HG03342 (cell line): ENCODE data around the gene SEC61G.

ENCODE experiments used
- ATAC-seq: cut with Tn5 transposase; IDR thresholded peaks from one replicate; pipeline ENCODE4 v1.9.1; 2021; ENCODE audit warnings: mild to moderate bottlenecking, moderate library complexity; ENCODE audit not compliant: unreplicated experiment

The SEC61G gene

DNA sequence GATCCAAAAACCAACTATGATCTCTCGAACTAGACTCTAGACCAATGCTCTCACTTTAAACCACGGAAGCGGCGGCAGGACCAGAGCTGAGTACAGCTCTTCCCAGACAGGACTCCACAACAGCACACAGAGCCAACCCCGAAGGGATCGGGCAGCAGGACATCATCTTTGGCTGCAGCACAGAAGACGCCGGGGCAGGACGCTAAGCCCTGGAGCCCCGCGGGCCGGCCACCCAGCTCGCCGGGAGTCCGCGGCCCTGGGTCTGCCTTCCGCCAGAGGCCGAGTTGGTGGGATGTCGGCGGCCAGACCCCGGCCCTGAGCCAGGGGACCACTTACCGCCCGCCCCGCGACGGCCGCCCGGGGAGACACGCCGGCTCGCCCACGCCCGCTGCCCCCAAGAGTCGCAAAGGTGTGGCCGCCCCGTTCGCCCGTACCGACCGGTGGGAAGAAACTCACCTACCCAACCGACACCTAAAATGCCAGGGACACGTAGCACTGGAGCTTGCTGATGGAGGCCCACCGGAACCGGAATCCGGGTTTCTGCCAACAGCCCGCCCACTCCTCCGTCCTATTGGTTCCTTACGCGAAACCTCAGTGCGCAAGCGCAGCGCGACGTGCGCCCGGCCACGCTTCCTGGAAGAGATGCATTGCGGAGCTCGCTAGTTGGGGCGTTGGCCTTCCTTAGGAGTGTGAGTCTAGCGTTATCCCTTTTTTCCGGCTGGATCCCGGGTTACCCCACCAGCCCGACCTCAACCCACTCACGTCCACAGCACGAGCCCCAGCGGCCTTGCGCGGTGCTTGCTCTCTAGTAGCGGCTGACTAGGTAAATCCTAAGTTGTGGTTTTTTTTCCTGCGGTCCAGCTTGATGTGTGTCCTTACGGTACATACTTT is at the start of gene SEC61G:
TSS of gene SEC61G (minus strand) at position 510 of the 891 bp plus-strand sequence. CDS start 1,623 bp downstream, outside the sequence.
- ATAC-seq, result peak; percentile 96

DNA sequence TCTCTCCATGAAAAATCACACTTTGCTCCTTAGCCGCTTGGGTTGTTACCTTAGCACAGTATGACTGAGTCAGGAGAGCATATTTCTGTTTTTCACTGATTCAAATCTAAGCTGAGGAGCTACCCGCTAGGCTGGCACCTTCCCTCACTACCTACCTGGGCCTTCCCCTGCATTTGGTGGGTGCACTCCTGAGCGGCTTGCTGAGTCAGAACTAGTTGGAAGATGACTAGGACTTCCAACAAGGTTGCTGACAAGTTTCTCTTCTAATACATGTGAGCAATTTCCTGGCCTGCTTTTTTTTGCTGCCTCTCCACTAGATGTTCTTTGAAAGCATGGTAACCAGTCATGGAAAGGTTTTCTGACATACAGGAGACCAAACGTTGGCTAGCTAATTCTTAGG is 43.8 kb upstream of the SEC61G start:
- ATAC-seq, result no peak

DNA sequence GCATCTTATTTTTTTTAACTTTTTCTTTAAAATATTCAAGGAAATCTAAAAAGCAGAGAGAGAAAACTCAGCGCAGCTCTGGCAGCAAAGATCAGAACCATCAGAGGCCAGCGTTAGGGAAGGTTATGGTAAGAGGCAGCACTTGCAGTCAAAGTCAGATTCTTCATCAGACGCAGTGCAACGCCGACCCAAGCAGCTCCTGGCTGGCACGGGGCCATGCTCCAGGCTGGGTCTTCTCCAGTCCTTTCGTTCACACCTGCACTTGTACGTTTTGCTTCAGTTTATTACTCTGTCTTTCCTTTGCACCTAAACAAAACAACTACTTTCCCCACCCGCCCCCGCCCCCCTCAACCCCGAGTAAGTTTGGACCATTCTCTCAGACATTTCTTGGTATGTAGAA is 43.1 kb upstream of the SEC61G start:
- no peak for ATAC-seq

DNA sequence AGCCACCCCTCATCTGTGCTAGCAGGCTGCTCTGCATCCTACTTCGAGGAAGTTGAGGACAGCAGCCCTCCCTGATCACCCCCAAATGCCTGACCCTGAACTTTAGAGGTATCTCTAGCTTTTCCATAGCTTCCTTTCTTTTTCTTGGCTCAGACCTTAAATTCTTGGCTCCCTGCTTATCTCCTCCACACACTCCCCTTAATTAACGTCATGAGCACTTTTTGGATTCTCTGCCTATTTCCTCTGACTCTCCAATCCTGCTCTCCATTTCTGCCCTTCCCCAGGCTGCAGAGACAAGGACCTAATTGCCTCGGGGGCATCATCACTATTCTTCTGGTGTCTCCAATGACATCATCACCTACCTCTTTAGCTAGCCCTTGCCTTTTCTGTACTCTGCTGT is 40.8 kb upstream of the SEC61G start:
- no peak for ATAC-seq

DNA sequence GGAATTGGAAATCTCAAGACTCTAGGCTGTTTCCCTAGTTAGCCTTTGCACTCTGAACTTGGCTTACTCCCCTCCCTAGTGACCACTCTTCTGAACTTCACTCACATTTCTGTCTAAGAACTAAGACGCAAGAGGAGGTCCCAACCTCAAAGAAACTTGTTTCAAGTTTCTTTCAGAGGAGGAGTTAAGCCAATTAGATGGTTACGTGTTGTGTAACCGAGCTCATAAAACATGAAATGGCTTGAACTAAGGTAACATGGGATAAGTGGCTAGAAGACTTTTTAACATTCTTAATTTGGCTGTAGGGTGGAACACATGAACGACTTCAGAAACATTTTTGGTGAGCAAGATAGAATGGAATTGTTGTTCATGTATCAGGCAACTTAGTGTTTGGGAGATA is 39.5 kb upstream of the SEC61G start:
- ATAC-seq, result no peak

DNA sequence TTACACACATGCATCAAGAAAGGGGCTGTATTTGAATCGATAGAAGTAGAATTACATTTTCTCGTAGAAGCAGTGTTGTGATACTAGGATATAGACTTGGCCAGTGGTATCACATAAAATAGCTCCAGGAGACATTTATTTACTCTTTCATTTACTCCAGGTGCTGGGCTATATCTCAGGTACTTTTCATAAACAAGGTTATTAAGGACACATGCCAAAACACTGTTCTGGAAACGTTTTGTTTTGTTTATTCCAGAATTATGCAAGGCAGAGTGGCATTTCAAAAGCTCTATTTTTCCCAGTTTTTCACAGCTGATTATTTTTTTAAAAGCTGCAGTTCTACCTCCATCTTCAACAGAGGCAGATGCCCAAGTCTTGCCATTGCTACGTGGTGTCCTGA is 37.8 kb upstream of the SEC61G start:
- no peak for ATAC-seq

DNA sequence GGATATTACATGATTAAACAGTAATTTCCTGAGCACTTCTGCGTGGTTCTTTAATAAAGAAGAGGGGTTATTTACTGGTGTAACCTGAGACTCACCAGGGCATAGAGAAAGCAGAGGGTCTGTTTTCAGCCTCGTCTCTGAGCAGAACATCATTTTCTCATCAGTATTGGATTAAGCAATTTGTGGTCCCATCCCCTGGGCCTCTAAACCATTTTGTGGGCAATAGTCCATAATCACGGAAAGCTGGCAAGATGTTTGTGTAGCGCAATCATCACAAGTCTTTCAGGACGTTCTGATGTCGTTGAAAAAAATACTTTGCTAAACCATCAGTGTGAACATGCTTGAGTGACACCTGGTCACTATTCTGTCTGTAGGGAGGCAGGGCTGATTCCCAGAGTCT is 37.1 kb upstream of the SEC61G start:
- ATAC-seq, result no peak

DNA sequence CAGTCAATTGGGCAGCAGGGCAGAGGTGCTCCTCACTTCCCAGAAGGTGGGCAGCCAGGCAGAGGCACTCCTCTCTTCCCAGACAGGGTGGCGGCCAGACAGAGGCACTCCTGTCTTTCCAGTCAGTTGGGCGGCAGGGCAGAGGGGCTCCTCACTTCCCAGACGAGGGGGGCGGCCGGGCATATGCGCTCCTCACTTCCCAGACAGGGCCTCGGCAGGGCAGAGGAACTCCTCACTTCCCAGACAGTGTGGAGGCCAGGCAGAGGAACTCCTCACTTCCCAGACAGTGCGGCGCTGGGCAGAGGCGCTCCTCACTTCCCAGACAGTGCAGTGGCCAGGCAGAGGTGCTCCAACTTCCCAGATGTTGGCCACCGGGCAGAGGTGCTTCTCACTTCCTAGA is 33.4 kb upstream of the SEC61G start:
- ATAC-seq, result no peak

DNA sequence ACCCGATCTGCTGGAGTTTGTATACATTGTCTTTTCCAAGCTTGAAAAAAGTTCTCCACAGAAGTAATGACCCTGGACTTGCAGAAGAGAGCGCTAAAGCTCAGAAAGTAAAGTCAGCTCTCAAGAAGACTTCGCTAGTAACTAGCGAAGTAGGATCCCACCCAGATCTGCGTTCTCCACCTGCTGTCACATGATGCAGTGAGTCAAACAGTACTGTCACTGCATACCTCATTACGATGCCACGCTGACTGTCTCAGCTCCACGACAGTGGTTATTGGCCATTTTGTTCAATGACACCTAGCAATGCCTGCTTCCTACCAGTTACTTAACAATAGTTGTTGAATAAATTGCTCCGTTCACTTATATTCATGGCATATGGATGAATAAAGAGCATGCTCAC is 29.7 kb upstream of the SEC61G start:
- peak; percentile 89 for ATAC-seq

DNA sequence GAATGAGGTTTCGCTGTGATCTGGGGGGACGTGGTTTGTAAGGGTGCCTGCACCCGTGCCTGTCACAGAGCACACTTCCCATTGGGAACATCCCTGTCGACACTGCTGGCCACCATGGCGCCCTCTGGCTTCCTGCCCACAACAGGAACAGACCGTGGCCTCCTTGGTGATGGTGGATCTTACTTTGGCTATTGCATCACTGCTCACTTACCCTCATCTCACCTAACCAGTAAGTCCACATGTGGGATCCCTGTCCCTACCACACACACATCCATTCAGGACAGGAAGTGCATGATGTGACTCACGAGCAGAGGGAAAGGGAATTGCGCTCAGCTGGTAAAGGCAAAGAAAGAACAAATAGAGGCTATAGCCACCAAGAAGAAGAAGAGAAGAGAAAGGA is 26.2 kb upstream of the SEC61G start:
- no peak for ATAC-seq

DNA sequence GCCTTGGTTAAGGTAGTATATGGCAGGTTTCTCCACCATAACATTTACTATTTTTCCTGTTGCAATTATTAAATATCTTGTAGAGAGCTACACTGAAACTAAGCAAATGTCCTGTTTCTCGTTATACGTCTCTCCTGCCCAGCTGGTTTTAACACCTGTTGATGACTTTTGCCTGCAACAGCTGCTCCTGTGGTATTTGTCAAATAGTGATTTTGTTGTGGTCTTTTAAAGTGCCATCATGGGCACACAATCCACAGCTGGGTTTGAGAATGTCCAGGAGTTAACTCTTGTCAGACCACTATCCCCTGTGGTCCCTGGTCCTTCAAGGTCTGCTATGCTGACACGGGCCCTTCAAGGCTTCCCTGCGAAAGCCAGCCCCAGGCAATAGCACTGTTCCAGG is 24.9 kb upstream of the SEC61G start:
- ATAC-seq, result no peak

DNA sequence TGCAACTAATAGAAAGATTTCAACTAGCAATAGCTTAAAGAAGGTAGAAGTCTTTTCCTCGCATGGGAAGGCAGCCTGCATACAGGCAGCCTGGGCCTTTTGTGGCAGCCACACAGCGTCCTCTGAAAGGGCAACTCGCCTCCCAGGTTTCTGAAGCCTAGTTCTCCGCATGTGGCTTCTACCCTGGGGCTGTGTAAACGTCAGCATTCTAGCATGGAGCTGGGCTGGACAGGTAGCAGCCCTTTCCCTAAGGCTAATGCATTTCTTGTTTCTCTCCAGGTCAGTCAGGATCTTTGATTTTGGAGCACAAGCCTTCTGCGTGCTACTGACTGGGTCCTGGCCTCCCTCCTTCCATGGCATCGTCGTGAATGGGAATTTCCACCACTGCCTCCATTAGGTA is 23.8 kb upstream of the SEC61G start:
- no peak for ATAC-seq

DNA sequence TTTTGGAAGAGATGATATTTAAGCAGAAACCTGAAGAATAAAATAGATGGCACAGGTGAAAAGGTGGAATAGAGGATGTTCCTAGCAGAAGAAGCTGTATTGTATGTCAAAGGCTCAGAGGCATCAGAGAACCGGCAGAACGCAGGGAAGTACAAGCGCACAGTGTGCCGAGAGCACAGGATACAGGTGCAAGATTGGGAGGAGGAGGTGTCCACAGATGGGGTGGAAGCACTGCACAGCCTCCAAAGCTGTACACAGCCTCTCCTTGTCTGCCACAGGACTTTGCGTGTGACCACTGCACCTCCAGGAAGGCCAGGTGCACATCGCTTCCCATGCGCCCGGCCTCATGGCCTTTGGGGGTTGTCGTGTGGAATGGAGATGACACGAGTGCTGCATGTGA is 23.3 kb upstream of the SEC61G start:
- ATAC-seq, result no peak

DNA sequence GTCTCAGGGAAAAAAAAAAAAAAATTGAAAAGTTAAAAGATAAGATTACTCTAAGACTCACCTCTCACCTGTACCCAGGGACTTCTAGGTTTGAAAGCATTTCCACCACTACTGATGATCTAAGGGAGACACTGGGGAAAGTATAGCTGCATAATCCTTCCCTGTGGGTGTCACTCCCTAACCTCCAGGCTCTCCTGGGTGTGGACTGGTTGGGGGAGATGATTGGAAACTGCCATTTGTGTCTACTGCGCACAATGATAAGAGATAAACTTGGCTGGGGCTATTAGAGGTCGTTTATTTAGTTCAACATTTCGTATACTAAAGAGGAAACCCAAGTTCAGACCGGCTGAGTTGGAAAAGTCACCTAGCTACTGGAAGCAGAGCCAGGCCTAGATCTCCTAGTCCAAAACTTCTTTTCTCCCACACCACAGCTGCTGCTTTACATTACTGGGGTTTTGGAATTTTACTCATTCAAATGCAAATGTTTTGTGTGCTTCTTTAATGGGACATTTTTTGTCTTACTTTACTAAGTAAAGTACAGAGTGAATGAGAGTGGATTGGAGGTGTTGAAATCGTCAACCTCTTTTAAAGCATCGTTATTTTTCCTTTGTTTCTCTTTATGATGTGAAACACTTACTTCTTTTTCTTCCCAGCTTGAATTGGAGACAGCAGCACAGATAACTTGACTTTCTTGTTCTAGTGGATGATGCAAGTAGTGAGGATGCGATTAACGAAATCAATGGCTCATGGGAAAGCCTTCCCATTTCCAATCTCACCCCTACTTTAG is 22.3 kb upstream of the SEC61G start:
- ATAC-seq, result no peak

DNA sequence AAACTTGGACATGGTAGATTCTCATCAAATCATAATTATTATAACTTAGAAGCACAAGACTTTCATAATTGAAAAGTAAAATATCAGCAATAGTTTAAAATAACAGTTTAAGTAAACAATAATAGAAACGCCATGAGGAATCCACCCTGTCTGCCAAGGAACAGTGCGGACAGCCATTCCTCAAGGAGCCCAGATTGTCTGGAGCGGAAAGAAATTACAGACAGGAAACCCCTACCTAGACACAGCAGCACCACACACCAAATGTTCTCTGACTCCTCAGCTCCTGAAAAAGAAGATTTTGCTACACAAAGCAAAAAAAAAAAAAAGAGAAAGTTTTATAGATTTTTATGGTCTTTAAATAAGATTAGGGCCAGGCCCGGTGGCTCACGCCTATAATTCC is 21.5 kb upstream of the SEC61G start:
- ATAC-seq, result no peak

DNA sequence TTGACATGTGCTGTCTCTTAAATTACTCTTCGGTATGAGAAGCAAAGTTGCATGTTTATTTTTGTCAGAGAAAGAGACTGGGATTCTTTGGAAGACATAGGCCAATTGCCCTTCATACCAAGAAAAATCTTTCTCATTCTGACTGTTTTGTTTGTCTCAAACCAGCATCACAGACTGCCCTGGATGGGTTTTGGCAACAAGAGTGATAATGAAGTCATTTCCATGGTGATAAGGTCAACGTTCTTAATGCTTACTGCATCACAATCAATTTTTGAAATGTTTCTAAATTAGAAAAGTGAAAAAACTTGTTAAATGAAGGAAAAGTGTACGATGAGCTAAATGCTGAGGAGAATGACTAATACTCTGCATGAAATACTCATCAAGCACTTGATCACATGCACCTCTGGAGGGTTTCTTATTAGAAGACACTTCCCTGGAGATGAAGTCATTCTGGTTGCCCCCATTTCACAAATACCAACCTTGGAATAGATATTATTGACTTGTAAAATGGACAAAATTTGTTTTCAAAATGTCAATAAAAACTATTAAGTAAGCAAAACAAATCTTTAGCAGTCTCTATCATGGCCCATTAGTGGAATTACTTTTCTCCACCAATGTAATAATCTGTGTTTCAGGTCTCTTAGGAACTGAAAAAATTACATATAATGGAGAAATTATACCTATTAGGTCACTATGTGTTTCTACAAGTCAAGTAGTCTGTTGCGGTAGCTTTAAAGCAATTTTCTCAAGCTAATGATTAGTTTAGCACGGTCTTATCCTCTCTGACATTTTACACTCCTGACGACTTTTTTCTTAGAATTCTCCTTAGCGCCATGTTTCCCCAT is 19.9 kb upstream of the SEC61G start:
- no peak for ATAC-seq

DNA sequence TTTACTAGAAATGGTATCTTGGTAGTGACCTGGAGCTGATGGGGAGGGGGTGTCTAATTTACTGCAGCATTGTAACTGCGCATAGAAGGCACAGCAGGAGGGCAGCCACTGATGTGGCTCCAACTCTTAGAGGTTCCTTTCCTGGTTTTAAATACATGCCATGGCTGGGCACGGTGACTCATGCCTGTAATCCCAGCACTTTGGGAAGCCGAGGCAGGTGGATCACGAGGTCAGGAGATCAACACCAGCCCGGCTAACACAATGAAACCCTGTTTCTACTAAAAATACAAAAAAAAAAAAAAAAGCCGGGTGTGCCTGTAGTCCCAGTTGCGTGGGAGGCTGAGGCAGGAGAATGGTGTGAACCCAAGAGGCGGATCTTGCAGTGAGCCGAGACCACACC is 19.2 kb upstream of the SEC61G start:
- ATAC-seq, result no peak

DNA sequence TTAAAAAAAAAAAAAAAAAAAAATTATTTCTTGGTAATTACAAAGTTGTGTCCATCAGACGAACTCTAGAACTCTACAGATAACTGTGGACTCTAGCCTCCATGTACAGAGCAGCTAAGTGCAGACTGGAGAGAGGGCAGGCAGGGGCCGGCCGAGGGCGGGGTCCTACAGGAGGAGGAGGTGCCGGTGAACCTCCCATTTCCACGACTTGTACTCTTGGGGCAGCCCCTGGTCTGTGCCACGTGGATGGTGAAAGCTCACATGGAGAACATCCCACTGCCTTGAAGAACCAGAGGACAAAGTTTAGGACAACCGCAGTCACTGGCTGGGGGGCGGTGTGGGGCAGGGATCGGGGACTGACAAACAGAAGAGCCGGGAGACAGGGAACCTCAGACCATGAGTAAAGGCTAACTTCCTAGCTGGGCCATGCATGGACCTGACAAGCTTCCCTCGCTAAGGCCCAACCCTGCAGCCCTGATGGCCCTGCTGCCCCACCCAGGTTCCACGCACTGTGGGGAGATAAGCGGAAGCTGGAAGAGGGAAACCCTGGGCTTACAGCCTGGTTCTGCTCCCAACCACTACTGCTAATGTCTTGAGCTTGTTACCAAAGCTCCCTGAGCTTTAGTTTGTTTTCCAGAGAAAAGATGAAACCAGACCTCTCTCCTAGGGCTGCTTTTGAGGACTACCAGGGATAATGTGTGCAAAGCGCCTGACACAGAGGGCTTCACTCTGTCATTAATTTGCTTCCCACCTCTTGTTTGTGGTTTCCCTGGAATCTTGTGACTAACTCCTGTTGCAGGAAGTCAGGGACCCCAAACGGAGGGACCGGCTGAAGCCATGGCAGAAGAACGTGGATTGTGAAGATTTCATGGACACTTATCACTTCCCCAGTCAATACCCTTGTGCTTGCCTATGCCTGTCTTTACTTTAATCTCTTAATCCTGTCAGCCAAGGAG is 16.1 kb upstream of the SEC61G start:
- ATAC-seq, result no peak

DNA sequence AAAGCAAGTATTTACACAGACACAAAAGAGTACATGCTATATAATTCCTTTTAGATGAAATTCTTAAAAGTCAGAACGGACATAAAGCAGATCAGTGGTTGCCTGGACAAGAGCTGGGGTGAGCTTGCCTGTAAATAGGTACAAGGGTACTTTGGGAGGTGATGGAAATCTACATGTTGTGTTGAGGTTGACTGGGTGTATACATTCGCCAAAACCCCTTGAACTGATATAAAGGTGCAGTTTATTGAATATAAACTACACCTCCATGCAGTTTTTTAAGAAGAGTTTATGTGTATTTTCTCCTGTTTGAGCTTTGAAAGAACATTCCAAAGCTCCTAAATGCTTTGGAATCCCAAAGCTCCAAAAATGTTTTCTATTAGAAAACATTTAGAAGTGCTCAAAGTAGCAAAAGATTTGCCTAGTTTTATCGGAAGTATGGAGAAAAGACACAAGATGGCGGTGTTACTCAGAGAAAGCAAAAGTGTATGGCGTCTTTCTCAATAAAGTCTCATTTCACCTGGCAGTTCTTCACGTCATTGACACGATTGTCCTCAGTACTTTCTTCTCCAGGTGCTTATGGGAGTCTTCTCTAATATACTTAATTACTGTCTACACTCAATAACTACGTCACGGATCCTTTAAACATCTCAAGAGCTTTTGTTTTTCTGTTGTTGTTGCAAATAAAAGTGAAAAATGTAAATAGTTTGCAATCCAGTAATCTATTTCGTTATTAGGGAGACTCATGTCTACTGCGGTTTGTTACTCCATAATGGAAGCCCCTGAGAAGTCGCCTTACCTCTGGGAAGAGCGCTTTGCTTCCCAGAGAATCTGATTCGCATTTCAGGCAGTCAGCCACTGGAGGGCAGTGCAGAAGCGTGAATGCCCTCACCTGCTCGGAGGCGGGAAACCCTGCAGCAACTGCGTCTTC is 14.7 kb upstream of the SEC61G start:
- ATAC-seq, result peak; percentile 92
